ENCODE measurements around the gene BBS9.
A peak's percentile ranks its signal among the peaks of the same experiment; 100 is the strongest.

The BBS9 gene

DNA sequence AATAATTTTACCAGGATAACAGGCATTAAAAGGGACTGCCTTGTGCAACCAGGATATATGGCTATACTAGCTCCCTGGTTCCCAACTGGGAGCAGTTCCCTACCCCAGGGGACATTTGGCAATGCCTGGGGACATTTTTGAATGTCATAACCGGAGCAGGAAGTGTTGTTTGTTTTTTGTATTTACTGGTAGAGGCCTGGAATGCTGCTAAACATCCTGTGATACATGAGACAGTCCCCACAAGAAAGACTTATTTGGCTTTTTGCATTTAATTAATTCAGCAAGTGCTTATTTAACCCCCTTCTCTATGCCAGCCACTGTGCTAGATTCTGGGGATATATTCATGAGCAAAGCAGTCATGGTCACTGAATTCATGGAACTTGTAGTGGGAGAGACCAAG, 181.2 kb downstream of the BBS9 start:
- DNase-seq, result no peak
- in situ Hi-C loops (cut with HindIII; ENCODE audit: low pct_ligation_motif_present, low pct_unique_long_range_greater_than_20kb, low sequenced_read_pairs), result no loop called here

DNA sequence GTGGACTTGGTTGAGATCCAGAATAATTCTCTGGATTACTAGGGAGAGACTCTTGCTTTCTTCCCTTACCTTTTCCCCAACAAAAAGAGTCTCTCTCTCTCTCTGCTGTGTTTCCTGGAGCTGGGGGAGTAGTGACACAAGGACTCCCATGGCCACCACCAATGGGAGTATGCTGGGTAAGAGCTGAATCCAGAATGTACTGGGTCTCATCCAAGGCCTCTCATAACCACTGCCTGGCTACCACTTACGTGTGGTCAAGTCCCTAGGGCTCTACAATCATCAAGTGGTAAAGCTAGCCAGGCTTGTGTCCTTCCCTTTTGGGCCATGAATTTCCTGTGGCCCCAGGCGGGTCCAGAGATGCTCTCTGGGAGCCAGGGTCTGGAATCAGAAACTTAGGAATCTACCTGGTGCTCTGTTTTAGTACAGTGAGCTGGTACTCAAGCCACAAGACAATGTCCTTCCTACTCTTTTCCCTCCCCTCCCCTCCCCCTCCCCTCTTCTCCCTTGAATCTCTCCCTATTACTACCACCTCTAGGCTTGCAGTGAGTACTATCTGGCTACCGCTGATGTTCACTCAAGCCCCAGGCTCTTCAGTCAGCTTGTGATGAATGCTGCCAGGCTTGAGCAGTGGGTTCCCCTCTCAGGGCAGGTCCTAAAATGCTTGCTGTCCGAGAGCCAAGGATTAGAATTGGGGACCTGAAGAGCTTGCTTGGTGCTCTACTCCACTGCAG, 196.6 kb downstream of the BBS9 start:
- in situ Hi-C loops (cut with HindIII; ENCODE audit: low pct_ligation_motif_present, low pct_unique_long_range_greater_than_20kb, low sequenced_read_pairs), result no loop called here
- DNase-seq, result no peak

DNA sequence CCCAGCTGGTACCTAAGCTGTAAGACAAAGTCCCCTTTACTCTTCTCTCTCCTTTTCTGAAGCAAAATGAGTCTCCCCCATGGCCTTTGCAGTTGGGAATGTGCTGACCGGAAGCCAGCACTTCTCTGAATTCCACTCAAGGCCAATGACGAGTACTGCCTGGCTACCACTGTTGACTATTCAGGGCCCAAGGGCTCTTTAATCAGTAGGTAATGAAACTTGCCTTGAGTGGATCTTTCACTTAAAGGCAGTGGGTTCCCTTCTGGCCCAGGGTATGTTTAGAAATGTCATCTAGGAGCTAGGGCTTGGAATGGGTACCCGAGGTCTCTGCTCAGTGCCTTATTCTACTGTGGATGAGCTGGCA, 197.1 kb downstream of the BBS9 start:
- no peak for DNase-seq
- in situ Hi-C loops (cut with HindIII; ENCODE audit: low pct_ligation_motif_present, low pct_unique_long_range_greater_than_20kb, low sequenced_read_pairs), result no loop called here

DNA sequence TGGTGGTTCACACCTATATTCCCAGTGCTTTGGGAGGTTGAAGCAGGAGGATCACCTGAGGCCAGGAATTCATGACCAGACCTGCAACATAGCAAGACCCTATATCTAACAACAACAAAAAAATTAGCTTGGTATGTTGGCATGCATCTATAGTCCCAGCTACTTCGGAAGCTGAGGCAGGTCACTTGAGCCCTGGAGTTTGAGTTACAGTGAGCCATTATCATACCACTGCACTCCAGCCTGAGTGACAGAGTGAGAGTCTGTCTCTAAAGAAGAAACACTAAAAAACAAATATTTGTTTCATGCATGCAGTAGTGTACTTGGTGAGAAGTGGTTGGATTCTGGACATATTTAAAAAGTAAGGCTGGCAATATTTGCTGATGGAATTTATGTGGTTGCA, 198.1 kb downstream of the BBS9 start:
- in situ Hi-C loops (cut with HindIII; ENCODE audit: low pct_ligation_motif_present, low pct_unique_long_range_greater_than_20kb, low sequenced_read_pairs), result no loop called here
- no peak for DNase-seq

DNA sequence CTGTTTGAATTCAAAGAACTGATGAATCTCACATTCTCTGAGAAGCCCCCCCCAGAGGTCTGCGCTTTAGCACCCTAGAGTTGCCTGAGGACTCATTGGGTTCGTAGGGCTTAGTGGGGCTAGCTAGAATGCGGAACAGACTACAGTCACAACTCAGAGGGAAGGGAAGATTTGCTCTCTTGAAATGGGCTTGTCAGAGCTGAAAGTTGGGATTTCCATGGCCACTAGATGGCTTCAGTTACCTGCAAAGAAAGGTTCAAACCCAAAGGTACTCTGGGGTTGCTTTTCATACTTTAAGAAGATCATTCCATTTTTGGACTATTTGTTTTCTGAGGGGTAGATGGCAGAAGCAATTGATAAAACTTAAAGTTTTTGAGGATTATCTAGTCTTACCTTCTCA, 205.0 kb downstream of the BBS9 start:
- in situ Hi-C loops (cut with HindIII; ENCODE audit: low pct_ligation_motif_present, low pct_unique_long_range_greater_than_20kb, low sequenced_read_pairs), result no loop called here
- DNase-seq, result peak; percentile 35

DNA sequence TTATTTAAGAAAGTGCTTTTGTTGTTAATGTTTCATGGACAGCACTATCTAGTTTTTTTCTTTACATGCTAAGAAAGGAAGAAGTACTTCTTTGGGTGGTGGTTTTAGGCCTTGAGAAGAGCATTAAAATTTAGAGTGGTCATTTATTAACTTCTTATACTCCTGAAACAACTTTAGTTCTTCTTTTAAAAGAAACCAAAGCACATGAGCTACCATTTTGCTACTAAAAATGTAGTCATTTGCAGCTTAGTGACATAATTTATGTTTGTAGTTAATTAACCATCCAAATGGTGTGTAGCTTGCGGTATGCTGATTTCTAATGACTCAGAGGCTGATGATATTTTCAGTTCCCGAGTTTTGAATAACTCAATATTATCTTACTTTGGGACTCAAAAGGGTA, 207.5 kb downstream of the BBS9 start:
- in situ Hi-C loops (cut with HindIII; ENCODE audit: low pct_ligation_motif_present, low pct_unique_long_range_greater_than_20kb, low sequenced_read_pairs), result no loop called here
- no peak for DNase-seq

DNA sequence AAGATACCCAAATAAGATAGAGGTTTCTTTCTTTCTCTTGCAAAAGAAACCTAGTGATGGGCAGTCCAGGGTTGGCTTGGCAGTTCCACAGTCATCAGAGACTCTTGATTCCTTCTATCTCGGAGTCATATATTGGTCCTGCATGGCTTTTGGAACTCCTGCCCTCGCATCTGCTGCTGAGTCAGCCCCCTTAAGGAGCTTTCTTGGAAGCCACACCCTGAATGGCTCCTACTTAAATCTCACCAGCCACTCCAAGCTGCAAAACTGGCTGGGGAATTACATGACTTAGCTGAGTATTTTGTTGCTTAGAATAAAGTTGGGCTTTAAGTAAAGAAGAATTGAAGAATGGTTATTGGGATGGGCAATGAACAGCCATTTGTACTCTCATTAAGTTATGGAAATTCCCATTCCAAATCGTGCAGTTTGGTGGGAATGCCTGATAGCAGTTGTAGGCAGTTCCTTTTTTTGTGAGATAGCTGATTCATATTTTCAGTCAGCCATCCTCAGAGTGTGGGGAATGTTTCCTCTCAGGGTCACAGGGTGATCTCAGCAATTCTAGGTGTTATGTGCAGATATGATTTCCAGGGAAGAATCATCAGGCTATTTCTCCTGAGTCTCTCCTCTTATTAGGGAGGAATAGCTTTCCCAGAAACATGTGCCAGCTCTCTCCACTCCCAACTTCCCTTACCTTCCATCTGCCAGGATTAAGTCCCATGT, 209.9 kb downstream of the BBS9 start:
- in situ Hi-C loops (cut with HindIII; ENCODE audit: low pct_ligation_motif_present, low pct_unique_long_range_greater_than_20kb, low sequenced_read_pairs), result no loop called here
- DNase-seq, result no peak

DNA sequence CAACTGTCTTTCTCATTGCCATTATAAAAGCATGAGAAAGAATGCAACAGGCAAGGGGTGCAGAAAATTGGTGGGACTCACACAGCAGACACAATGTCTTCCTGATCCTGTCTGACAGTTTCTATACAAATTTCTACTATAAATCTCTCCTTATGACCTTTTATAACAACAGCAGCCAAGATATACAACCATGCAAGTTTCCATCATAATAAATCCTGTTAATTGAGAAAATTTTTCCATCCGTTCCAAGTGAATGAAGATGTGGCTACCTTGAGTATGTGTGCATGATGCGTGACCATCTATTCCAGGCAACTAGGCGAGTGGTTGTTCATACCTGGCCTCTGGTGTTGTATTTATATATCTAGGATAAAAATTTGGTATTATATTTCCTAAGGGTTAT, 216.7 kb downstream of the BBS9 start:
- no peak for DNase-seq
- in situ Hi-C loops (cut with HindIII; ENCODE audit: low pct_ligation_motif_present, low pct_unique_long_range_greater_than_20kb, low sequenced_read_pairs), result no loop called here

DNA sequence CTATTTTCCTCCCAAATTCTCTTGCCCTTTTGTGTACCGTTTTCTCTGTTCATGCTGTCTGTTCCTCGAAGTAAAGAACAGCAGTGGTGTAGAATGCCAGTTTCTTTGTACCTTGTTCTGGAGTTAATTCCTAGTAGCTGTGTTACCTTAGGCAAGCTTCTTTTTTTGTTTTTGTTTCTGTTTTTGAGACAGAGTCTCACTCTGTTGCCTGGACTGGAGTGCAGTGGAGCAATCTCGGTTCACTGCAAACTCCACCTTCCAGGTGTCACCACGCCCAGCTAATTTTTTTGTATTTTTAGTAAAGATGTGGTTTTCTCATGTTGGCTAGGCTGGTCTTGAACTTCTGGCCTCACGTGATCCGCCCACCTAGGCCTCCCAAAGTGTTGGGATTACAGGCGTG, 221.2 kb downstream of the BBS9 start:
- in situ Hi-C loops (cut with HindIII; ENCODE audit: low pct_ligation_motif_present, low pct_unique_long_range_greater_than_20kb, low sequenced_read_pairs), result no loop called here
- no peak for DNase-seq

DNA sequence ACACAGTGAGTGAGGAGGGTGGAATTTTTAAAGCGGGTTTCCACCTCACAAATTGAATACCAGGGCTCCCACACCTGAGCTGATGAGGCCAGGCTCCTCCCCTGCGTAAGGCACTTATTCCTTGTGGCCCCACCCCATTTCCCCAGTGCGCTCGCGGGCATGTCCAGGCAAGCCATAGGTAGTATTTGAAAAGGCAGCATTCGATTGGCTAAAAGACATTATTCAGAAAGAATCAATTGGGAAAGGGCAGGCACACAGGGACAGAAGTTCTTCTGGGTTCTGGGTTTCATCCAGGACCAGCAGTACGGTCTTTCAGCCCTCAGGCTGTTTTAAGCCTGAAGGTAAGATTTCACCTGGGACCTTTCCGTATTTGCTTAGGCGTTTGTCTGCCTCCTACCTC, 222.3 kb downstream of the BBS9 start:
- in situ Hi-C loops (cut with HindIII; ENCODE audit: low pct_ligation_motif_present, low pct_unique_long_range_greater_than_20kb, low sequenced_read_pairs), result no loop called here
- DNase-seq, result no peak

DNA sequence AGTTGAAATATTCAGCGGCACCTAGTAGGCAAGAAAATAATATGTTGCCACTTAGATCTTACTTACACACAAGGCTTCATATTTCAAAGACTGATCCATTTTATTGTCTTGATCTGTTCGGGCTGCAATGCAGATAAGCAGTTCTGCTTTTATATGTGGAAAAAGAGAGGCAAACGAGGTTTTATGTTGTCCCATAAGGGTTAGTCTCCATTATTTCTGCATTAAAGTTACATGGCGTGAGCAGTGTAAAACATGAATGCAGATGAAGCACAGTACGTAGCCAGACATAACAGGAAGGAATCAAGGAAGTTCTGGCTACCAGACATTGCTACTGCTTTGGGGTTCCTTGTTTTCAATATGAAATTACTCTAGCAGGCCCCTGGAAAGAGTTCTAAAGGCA, 224.8 kb downstream of the BBS9 start:
- in situ Hi-C loops (cut with HindIII; ENCODE audit: low pct_ligation_motif_present, low pct_unique_long_range_greater_than_20kb, low sequenced_read_pairs), result no loop called here

DNA sequence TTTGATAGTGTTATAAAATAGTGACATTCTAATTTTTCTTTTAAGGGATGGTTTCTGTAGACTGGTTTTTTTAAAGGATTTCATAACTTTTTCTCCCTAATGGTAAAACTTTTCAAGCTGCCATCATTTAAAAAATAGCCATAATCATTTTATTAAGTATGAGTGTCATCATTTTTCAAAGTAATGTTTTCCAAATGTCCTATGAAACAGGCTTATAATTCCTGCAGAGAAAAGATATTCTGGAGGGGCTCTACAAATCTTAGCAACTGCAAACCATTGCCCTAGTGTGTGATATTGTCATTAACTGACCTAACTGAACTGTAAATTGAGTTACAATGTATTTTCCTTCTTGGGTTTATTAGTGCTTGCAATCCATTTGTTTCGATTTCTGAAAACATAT, 226.0 kb downstream of the BBS9 start:
- DNase-seq, result no peak
- in situ Hi-C loops (cut with HindIII; ENCODE audit: low pct_ligation_motif_present, low pct_unique_long_range_greater_than_20kb, low sequenced_read_pairs), result no loop called here

More for the DNA sequence above, 224.8 kb downstream of the BBS9 start:
- no peak for DNase-seq

DNA sequence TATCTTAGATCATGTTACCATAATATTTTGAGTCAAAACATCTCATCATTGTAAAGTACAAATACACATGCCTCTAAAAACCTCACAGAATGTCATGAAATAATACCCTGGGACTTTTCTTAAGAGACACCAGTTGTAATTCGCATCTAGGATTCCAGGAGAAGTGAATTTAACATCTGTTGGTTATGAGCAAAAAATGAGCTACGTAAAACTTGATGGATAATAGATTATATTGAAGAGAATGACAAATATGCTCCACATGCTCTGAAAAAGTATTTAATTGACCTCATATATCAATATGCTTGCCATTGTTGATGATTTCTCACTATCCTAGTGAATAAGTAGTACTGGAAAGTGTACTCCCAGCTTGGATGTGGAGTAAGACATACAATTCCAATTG, 227.0 kb downstream of the BBS9 start:
- no peak for DNase-seq
- in situ Hi-C loops (cut with HindIII; ENCODE audit: low pct_ligation_motif_present, low pct_unique_long_range_greater_than_20kb, low sequenced_read_pairs), result no loop called here

DNA sequence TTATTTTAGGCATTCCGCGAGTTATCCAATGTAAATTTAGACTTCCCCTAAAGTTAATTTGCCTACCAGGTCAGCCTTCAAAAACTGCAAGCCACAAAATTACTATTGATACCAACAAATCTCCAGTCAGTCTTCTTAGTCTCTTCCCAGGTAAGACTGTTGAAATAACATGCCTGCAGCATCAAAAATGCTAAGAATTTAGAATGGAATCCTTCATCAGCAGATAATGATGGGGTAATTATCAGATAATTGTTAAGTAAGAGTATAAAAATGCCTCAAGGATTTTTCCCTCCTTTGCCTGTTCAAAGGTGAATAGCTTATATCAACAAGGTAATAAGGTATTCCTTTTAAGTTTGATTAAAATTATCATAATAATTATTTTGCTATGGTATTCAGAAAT, 228.5 kb downstream of the BBS9 start:
- DNase-seq, result no peak
- in situ Hi-C loops (cut with HindIII; ENCODE audit: low pct_ligation_motif_present, low pct_unique_long_range_greater_than_20kb, low sequenced_read_pairs), result no loop called here

DNA sequence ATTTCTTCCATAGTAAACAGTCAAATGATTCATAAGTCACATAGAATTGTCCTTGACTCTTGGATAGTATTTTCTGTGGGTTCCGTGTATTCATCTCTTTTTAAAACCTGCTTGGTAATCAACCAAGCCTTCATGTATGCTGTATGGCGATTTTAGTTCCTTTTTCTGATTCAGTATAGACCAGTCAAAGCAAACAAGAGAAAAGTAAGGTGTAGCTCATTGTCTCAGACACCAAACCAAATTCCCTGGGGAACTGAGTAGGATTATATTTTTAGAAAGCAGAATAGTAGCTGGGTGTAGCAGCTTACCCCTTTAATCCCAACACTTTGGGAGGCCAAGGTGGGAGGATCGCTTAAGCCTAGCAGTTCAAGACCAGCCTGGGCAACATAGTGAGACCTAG, 240.5 kb downstream of the BBS9 start:
- in situ Hi-C loops (cut with HindIII; ENCODE audit: low pct_ligation_motif_present, low pct_unique_long_range_greater_than_20kb, low sequenced_read_pairs), result no loop called here
- no peak for DNase-seq

DNA sequence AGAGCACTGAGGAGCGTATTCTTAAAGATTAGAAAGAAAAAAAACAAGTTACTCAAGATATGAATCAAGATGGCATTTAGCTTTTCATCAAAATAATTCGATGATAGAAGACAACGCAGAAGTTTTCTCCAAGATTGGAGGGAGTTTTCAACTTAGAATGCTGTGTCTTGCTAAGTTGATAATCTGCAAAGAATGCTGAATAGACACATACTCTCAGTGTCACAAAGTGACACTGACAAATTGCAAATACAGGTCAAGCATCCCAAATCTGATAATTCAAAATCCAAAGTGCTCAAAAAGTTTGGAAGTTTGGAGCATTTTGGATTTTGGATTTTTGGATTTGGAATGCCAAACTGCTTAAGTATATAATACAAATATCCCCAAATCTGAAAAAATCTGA, 243.8 kb downstream of the BBS9 start:
- DNase-seq, result no peak
- in situ Hi-C loops (cut with HindIII; ENCODE audit: low pct_ligation_motif_present, low pct_unique_long_range_greater_than_20kb, low sequenced_read_pairs), result no loop called here

DNA sequence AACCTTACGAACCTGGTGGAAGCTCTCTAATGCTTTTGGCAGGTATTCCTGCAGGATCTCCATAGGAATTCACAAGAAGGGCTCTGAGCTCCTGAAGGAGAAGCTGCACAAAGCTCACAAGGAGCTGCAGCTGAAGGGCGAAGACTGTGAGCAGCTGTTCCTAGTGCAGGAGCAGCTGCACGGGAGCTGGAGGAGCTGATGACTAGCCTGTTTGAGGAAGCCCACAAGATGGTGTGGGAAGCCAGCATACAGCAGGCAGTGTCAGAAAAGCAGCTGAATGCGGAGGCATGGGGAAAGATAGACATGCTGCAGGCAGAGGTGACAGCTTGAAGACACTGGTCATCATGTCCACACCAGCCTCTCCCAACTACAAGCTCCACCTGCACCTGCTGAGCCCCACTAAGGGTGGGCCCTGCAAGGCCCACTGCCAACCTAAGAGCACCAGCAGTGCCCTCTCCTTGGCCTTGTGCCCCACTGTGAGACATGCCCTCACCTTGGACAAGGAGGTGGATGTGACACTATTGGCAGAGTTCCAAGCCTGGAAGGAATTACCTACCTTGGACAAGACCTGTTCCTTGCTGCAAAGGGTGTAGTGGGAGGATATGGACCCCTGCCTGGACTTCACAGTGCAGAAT, 250.6 kb downstream of the BBS9 start:
- DNase-seq, result no peak
- in situ Hi-C loops (cut with HindIII; ENCODE audit: low pct_ligation_motif_present, low pct_unique_long_range_greater_than_20kb, low sequenced_read_pairs), result no loop called here

DNA sequence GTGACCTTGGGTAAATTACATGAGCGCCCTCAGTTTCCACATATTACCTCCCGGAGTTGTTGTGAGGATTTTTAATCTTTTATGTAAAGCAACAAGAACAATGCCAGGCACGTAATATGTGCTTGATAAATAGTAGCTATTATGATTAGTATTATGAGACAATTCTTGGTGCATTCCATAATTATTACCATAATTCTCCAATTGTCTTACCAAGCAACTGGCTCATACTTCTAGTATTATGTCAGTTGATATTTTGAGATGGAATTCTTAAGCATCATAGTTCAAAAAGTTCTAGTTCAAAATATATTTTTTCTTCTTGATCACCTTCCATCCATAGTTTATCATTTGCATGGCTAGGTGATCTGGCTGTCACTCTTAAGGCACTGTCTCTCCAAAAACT, 259.0 kb downstream of the BBS9 start:
- in situ Hi-C loops (cut with HindIII; ENCODE audit: low pct_ligation_motif_present, low pct_unique_long_range_greater_than_20kb, low sequenced_read_pairs), result no loop called here
- no peak for DNase-seq

DNA sequence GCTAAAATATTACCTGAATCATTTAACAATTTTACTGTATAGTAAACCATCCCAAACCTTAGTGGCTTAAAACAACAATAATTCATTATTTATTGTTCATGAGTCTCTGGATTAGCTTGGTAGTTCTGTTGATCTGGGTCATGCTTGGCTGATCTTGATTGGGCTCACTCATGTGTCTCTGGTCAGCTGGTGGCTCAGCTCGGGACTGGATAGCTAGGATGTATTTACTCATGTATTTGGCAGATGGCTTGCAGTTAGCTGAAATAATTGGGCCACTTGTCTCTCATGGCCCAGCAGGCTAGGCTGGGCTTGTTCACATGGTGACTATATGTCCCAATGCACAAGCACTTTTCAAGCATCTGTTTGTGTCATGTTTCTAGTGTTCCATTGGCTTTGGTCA, 262.8 kb downstream of the BBS9 start:
- no peak for DNase-seq
- in situ Hi-C loops (cut with HindIII; ENCODE audit: low pct_ligation_motif_present, low pct_unique_long_range_greater_than_20kb, low sequenced_read_pairs), result no loop called here

DNA sequence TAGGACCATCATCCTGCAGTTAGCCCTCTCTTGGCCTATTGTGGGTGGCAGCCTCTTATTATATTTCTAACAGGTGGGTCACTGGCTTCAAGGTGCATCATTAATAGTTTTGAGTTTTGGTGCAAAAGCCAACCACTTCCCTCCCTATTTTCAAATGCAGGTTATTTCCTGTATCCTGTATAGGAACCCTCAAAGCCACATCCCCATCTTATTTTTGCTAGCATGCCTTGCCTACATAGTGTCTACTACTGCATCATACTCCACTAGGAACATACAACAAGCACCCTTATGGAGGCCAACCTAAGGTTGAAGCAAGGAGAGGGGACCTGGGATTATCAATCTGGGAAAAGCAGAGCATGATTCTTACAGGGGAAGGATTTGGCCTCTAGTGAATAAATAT, 264.4 kb downstream of the BBS9 start:
- no peak for DNase-seq
- in situ Hi-C loops (cut with HindIII; ENCODE audit: low pct_ligation_motif_present, low pct_unique_long_range_greater_than_20kb, low sequenced_read_pairs), result no loop called here
